HG03457 (cell line): ENCODE data around the gene MELK.

Experiments
- ATAC-seq: cut with Tn5 transposase; IDR thresholded peaks from one replicate; pipeline ENCODE4 v1.9.1; 2021; ENCODE audit warnings: moderate number of reproducible peaks; ENCODE audit not compliant: unreplicated experiment

MELK gene

GRCh38 chr9:36576866-36577265, 4.2 kb downstream of the MELK start:
- no peak for ATAC-seq

- ATAC-seq: no peak
Observed at GRCh38 chr9:36584620-36585460, 12.1 kb downstream of the MELK start.

- ATAC-seq: no peak
Observed at GRCh38 chr9:36590231-36590630, 17.5 kb downstream of the MELK start.

- ATAC-seq: no peak
Observed at GRCh38 chr9:36592801-36593583, 20.3 kb downstream of the MELK start.

- no peak for ATAC-seq
Observed at GRCh38 chr9:36594213-36594612, 21.5 kb downstream of the MELK start.

- ATAC-seq: no peak
Observed at GRCh38 chr9:36597412-36598178, 24.9 kb downstream of the MELK start.

- ATAC-seq: no peak
Observed at GRCh38 chr9:36598273-36598672, 25.6 kb downstream of the MELK start.

- no peak for ATAC-seq
Observed at GRCh38 chr9:36603006-36603405, 30.3 kb downstream of the MELK start.

- ATAC-seq: no peak
Observed at GRCh38 chr9:36609306-36609705, 36.6 kb downstream of the MELK start.

- no peak for ATAC-seq
Observed at GRCh38 chr9:36622121-36622520, 49.4 kb downstream of the MELK start.

GRCh38 chr9:36623280-36623679, 50.6 kb downstream of the MELK start:
- no peak for ATAC-seq

GRCh38 chr9:36625006-36625615, 52.4 kb downstream of the MELK start:
- ATAC-seq: no peak

- ATAC-seq: no peak
Observed at GRCh38 chr9:36632892-36633291, 60.2 kb downstream of the MELK start.

- no peak for ATAC-seq
Observed at GRCh38 chr9:36637491-36638270, 65.0 kb downstream of the MELK start.

GRCh38 chr9:36640771-36641381, 68.2 kb downstream of the MELK start:
- no peak for ATAC-seq

GRCh38 chr9:36642817-36643216, 70.1 kb downstream of the MELK start:
- no peak for ATAC-seq

- no peak for ATAC-seq
Observed at GRCh38 chr9:36656842-36657241, 84.1 kb downstream of the MELK start.

GRCh38 chr9:36659500-36659899, 86.8 kb downstream of the MELK start:
- no peak for ATAC-seq

- ATAC-seq: no peak
Observed at GRCh38 chr9:36664806-36665205, 92.1 kb downstream of the MELK start.

GRCh38 chr9:36665387-36665786, 92.7 kb downstream of the MELK start:
- no peak for ATAC-seq
